Measurements from ENCODE around the gene SLC29A3. TPM values are rescaled to one million over a fixed set of nuclear protein-coding genes. Genes with fewer than 3 reads are reported as not detected.

Gene SLC29A3
- total and polyA plus RNA-seq, 2 of the 8 experiments (the other 6 are each of a cell fraction or from before 2014, with no cell fraction given) = 14.0 to 24.6 TPM

DNA sequence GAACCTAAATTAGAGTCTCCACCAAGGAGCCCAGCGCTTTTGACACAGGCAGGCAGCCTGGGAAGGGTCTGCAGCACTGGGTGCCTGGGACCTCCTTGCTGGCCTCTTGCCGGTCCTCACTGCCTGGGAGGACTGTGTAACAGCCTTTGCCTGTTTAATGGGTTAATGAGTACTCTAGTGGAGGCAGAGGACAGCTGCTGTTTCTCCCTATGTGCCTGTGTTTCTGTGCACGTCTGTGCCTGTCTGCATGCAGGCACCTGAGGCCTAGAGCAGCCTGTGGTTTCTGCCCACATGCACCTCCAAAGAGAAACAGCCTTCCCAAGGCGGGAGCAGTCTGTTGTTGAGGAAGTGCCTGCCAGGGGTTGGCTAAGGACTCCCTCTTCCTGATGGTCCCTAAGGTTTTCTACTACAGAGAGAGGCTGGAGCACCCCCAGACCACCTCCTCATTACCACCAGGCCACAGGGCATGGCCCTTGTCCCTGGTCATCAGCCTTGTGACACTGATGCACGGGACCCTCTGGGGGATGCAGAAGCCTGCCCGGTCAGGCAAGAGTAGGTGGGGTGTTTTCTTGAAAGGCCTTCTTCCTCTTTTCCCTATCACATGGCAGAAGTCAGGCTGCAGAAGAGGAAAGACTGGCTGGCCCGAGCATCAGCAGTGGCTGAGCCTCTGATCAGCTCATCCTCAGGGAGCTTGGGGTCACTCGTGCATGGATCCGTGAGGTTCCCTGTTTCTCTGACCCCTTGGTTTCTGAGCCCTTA, 14.2 kb downstream of the SLC29A3 start:
- 0 out of 2 replicates have a peak, but pooled peaks cover 6% of the 10 kb centered on the region for H3K79me1 ChIP-seq (ENCODE audit: low read depth, low read length)
- ChIA-PET POLR2A (ENCODE audit: partially characterized antibody) (interaction anchor here (0.6 to 0.9 kb wide), 2 partner anchors 9 to 54 kb away, joined by 3 to 4 read pairs; no protein-coding TSS in a partner anchor), CTCF (ENCODE audit: partially characterized antibody) (interaction anchor here (0.7 to 22.4 kb wide), 7 partner anchors 8 to 142 kb away, joined by 3 to 401 read pairs (median 7); partner anchors contain the start of gene SLC29A3)
- no peak overlapping the region for H2BK5ac ChIP-seq (ENCODE audit: low read depth, low read length)
- no peak overlapping the region for H2AK5ac ChIP-seq (ENCODE audit: low read depth, low read length)
- H3K56ac ChIP-seq (replicated peaks; ENCODE audit: insufficient read length, low read depth, low read length) = no peak overlapping the region
- H3K9ac ChIP-seq (replicated peaks in 1 of 4; ENCODE audit: extremely low read depth in 1 of 4, low read depth in 3 of 4, low read length in 3 of 4) = no peak overlapping the region
- no peak overlapping the region for H3K23ac ChIP-seq (ENCODE audit: insufficient read length)
- no peaks in the 10 kb centered on the region for H3K79me2 ChIP-seq (ENCODE audit: control insufficient read depth in 1 of 2, insufficient read depth in 2 of 2, low read length in 2 of 2)
- WGBS, 2 experiments (ENCODE audit: extremely low coverage in 1 of 2, insufficient coverage in 1 of 2, insufficient read length in 1 of 2, insufficient replicate concordance in 2 of 2, low coverage in 1 of 2, low lambda C conversion rate in 2 of 2, missing lambda C conversion rate in 1 of 2) = 87% methylated on average over 9 of the region's 9 CpGs; no CpG with 5 or more reads in 1 of the 2 experiments
- H2AFZ ChIP-seq (ENCODE audit: low read length) = no peak overlapping the region
- no peak overlapping the region for H4K91ac ChIP-seq (replicated peaks; ENCODE audit: insufficient read length, low read length)
- H3K4me1 ChIP-seq (replicated peaks in 1 of 4; ENCODE audit: control insufficient read depth in 3 of 4, insufficient read depth in 4 of 4, low read length in 3 of 4) = peaks cover 0 to 18% (median 10%) of the 10 kb centered on the region in 4 experiments; a peak in 6 of 7 replicates
- H3K4me3 ChIP-seq (ENCODE audit: extremely low read depth in 1 of 4, insufficient read depth in 2 of 4, low read depth in 3 of 4, low read length in 4 of 4) = no peak overlapping the region
- no peaks in the 10 kb centered on the region for H3K9me3 ChIP-seq (ENCODE audit: insufficient read depth in 2 of 2, low read depth in 1 of 2, low read length in 1 of 2)
- TF ChIP-seq SIX5 (IDR thresholded peaks at IDR 0.05; ENCODE audit: low read depth, low read length) = no peak
- no peak for TF ChIP-seq EP300 (IDR thresholded peaks at IDR 0.05; ENCODE audit: borderline replicate concordance in 1 of 2, low read depth in 2 of 2, low read length in 2 of 2)
- H2BK120ac ChIP-seq (replicated peaks; ENCODE audit: low read depth, low read length) = no peak overlapping the region
- H2BK12ac ChIP-seq (ENCODE audit: low read depth, low read length) = no peak overlapping the region
- H3K4ac ChIP-seq (replicated peaks; ENCODE audit: insufficient read length, low read depth, low read length) = no peak overlapping the region
- no peaks in the 10 kb centered on the region for H3K27me3 ChIP-seq (replicated peaks in 1 of 4; ENCODE audit: control insufficient read depth in 3 of 4, extremely low read depth in 1 of 4, insufficient read depth in 3 of 4, low read length in 3 of 4)
- no peak overlapping the region for H3K27ac ChIP-seq (ENCODE audit: low read depth, low read length)
- no peak overlapping the region for H3K14ac ChIP-seq (ENCODE audit: insufficient read length)
- H2BK20ac ChIP-seq (ENCODE audit: low read length) = no peak overlapping the region
- no peak overlapping the region for H3K18ac ChIP-seq (ENCODE audit: extremely low read depth, low read length)
- DNase-seq (ENCODE audit: low read depth in 1 of 2, low spot score in 2 of 2) (no peak), FAIRE-seq (no peak)
- no peaks in the 10 kb centered on the region for H4K20me1 ChIP-seq (replicated peaks in 1 of 2; ENCODE audit: control insufficient read depth in 1 of 2, insufficient read depth in 2 of 2, low read length in 2 of 2)
- H3K23me2 ChIP-seq (ENCODE audit: low read depth, low read length) = no peaks in the 10 kb centered on the region
- no peak overlapping the region for H4K5ac ChIP-seq (ENCODE audit: insufficient read length, low read depth, low read length)
- H3K36me3 ChIP-seq (ENCODE audit: control insufficient read depth in 2 of 4, insufficient read depth in 4 of 4, low read length in 3 of 4) = peaks cover 0 to 8% (median 0%) of the 10 kb centered on the region in 4 experiments; a peak in 2 of 8 replicates
- H3K4me2 ChIP-seq (ENCODE audit: insufficient read depth in 1 of 2, low read depth in 2 of 2, low read length in 2 of 2) = no peak overlapping the region
- H4K8ac ChIP-seq (ENCODE audit: extremely low read depth, insufficient read depth, low read length) = no peak overlapping the region
- H2BK15ac ChIP-seq (ENCODE audit: low read length) = no peak overlapping the region

All from H1 (cell line).